PC-9 (cell line): ENCODE measurements around the gene CPN2. TPM values are rescaled to one million over a fixed set of nuclear protein-coding genes. Genes with fewer than 3 reads are reported as not detected.

ENCODE experiments used
- BruUV-seq: library from RNA; stranded (reverse); fragments of 400-500 nt; replicated peaks from 2 replicates; lab custom pipeline; 2021; lab: Mats Ljungman, UMichigan
- CTCF ChIA-PET: fragments of 300-600 bp; sonication (Branson Sonifier 250); formaldehyde crosslinking; loops from one replicate; lab custom pipeline; 2022; ENCODE audit warnings: antibody characterized with exemption; lab: Charles Lee
- POLR2A ChIA-PET: fragments of 300-600 bp; sonication (Branson Sonifier 250); formaldehyde crosslinking; loops from one replicate; lab custom pipeline; 2022; ENCODE audit warnings: antibody characterized with exemption; ENCODE audit not compliant: unreplicated experiment; lab: Charles Lee
- DNase-seq, 2 experiments: peaks; one replicate each; pipeline versions ENCODE4 v3.0.0 to v3.0.0-alpha.2; 2015 to 2022; ENCODE audit warnings: mixed read lengths in 1 of 2
- H2AFZ ChIP-seq: fragments of 200-600 bp; sonication (generic); 2 replicates; pipeline ENCODE4 v1.8.1; 2017; ENCODE audit warnings: antibody characterized with exemption
- H3F3A ChIP-seq: fragments of 200-600 bp; sonication (generic); 2 replicates; pipeline ENCODE4 v1.8.1; 2017; ENCODE audit warnings: antibody characterized with exemption, mild to moderate bottlenecking, low read depth; ENCODE audit not compliant: insufficient read depth
- H3K27ac ChIP-seq: fragments of 200-600 bp; sonication (generic); 2 replicates; pipeline ENCODE4 v1.6.1; 2016; ENCODE audit warnings: mixed run types
- H3K27me3 ChIP-seq: fragments of 200-600 bp; sonication (generic); 2 replicates; pipeline ENCODE4 v1.6.1; 2016; ENCODE audit warnings: low read depth, mixed run types; ENCODE audit not compliant: insufficient read depth
- H3K36me3 ChIP-seq: fragments of 200-600 bp; sonication (generic); 2 replicates; pipeline ENCODE4 v1.6.1; 2016; ENCODE audit warnings: low read depth, mixed run types
- H3K4me1 ChIP-seq: fragments of 200-600 bp; sonication (generic); replicated peaks from 2 replicates; pipeline ENCODE4 v1.6.1; 2016; ENCODE audit warnings: mixed run types; ENCODE audit not compliant: insufficient read depth
- H3K4me2 ChIP-seq: fragments of 200-600 bp; sonication (generic); 2 replicates; pipeline ENCODE4 v1.6.1; 2017; ENCODE audit warnings: mixed run types
- H3K4me3 ChIP-seq: fragments of 200-600 bp; sonication (generic); 2 replicates; pipeline ENCODE4 v1.6.1; 2016; ENCODE audit warnings: mixed run types
- H3K79me2 ChIP-seq: fragments of 200-600 bp; sonication (generic); 2 replicates; pipeline ENCODE4 v1.6.1; 2017; ENCODE audit warnings: low read depth, mixed run types
- H3K9me2 ChIP-seq: fragments of 200-600 bp; sonication (generic); 2 replicates; pipeline ENCODE4 v1.8.1; 2017; ENCODE audit warnings: mild to moderate bottlenecking; ENCODE audit not compliant: insufficient read depth
- H3K9me3 ChIP-seq: fragments of 200-600 bp; sonication (generic); 2 replicates; pipeline ENCODE4 v1.8.1; 2016; ENCODE audit warnings: low read depth; ENCODE audit not compliant: insufficient read depth
- H4K20me1 ChIP-seq: fragments of 200-600 bp; sonication (generic); 2 replicates; pipeline ENCODE4 v1.8.1; 2017; ENCODE audit not compliant: insufficient read depth
- CTCF ChIP-seq: fragments of 200-600 bp; sonication (generic); conservative IDR thresholded peaks from 2 replicates; pipeline ENCODE4 v1.6.1; 2017; ENCODE audit warnings: mixed run types, antibody characterized with exemption, mild to moderate bottlenecking, moderate library complexity
- EZH2 ChIP-seq: fragments of 200-600 bp; sonication (generic); IDR thresholded peaks from 2 replicates; pipeline ENCODE4 v1.8.0; 2017; ENCODE audit warnings: antibody characterized with exemption, low read depth
- intact Hi-C: fragments of 100-400 bp; cut with micrococcal nuclease; formaldehyde crosslinking; loops from one replicate; pipeline ENCODE4 v1.10.0; 2022; ENCODE audit not compliant: unreplicated experiment
- total RNA-seq: library from RNA; stranded (reverse); gene quantifications from 2 replicates; pipeline ENCODE4 v1.2.3, GENCODE V29; 2021

Gene CPN2
- total RNA-seq, 1 experiment from 2014 or later = not detected

- Histone ChIP-seq H3K36me3 (peaks cover 31% of the 10 kb centered on the region), H2AFZ (no peak overlapping the region), H3K9me2 (no peaks in the 10 kb centered on the region), H3F3A (peaks cover 35% of the 10 kb centered on the region), H3K4me1 (peaks cover 33% of the 10 kb centered on the region), H3K4me3 (peak overlapping the region; percentile 51; the same call in 1 of the 2 replicates), H3K4me2 (peak overlapping the region; percentile 80), H4K20me1 (no peaks in the 10 kb centered on the region), H3K27me3 (no peaks in the 10 kb centered on the region), H3K79me2 (peaks cover 29% of the 10 kb centered on the region), H3K27ac (peak overlapping the region; percentile 75; the same call in 1 of the 2 replicates), H3K9me3 (peaks cover 24% of the 10 kb centered on the region)
- TF ChIP-seq CTCF = no peak; the same call in 1 of the 2 replicates
- TF ChIP-seq EZH2 = no peak
- no TSS peak for BruUV-seq
- ChIA-PET POLR2A (interaction anchor here (0.5 to 1.4 kb wide), 10 partner anchors 70 to 1500 kb away, joined by 3 to 34 read pairs (median 6); no protein-coding TSS in a partner anchor), CTCF (interaction anchor here (0.6 to 2.1 kb wide), 20 partner anchors 15 to 746 kb away, joined by 3 to 23 read pairs (median 4); partner anchors contain the start of gene CPN2)
- no peak for DNase-seq
- intact Hi-C loops = loop anchor here (1.0 to 10.0 kb wide), 14 partner anchors 20 to 851 kb away; no protein-coding TSS in a partner anchor
These were observed 35.2 kb downstream of the CPN2 start for GRCh38 chr3:194315965-194316361.

GRCh38 chr3:194315088-194315964 lies 35.8 kb downstream of the CPN2 start:
- no TSS peak for BruUV-seq
- H3K4me1 ChIP-seq = peaks cover 27% of the 10 kb centered on the region
- peak overlapping the region; percentile 51 for H3K4me3 ChIP-seq
- H3K27ac ChIP-seq = peak overlapping the region; percentile 75
- peaks cover 25% of the 10 kb centered on the region for H3K36me3 ChIP-seq
- intact Hi-C loops = loop anchor here (1.0 to 10.0 kb wide), 14 partner anchors 19 to 851 kb away; no protein-coding TSS in a partner anchor
- H3K4me2 ChIP-seq = peak overlapping the region; percentile 80
- H2AFZ ChIP-seq = 0 out of 2 replicates have a peak overlapping the region, but pooled peaks have one; percentile 29
- H3K9me2 ChIP-seq = no peaks in the 10 kb centered on the region
- TF ChIP-seq EZH2 (no peak), CTCF (peak; percentile 99)
- H4K20me1 ChIP-seq = no peaks in the 10 kb centered on the region
- H3K79me2 ChIP-seq = peaks cover 22% of the 10 kb centered on the region
- H3K9me3 ChIP-seq = peaks cover 23% of the 10 kb centered on the region
- H3F3A ChIP-seq = peaks cover 29% of the 10 kb centered on the region
- ChIA-PET POLR2A (interaction anchor here (0.6 to 1.4 kb wide), 10 partner anchors 18 to 1500 kb away, joined by 3 to 34 read pairs (median 4); no protein-coding TSS in a partner anchor), CTCF (interaction anchor here (0.6 to 2.1 kb wide), 21 partner anchors 35 to 747 kb away, joined by 3 to 23 read pairs (median 5); partner anchors contain the start of gene CPN2)
- no peaks in the 10 kb centered on the region for H3K27me3 ChIP-seq
- peak; percentile 91 to 97 for DNase-seq

- POLR2A ChIA-PET = interaction anchor here (1.0 to 1.1 kb wide), 2 partner anchors 17 to 312 kb away, joined by 3 to 4 read pairs; no protein-coding TSS in a partner anchor
- Histone ChIP-seq H3K9me3 (peaks cover 15% of the 10 kb centered on the region), H3K4me1 (peaks cover 19% of the 10 kb centered on the region), H4K20me1 (no peaks in the 10 kb centered on the region), H3K36me3 (peaks cover 17% of the 10 kb centered on the region), H3K79me2 (peaks cover 14% of the 10 kb centered on the region), H2AFZ (no peak overlapping the region), H3F3A (peaks cover 23% of the 10 kb centered on the region), H3K27me3 (no peaks in the 10 kb centered on the region), H3K9me2 (no peaks in the 10 kb centered on the region), H3K4me2 (peak overlapping the region; percentile 80), H3K27ac (peak overlapping the region; percentile 75), H3K4me3 (peak overlapping the region; percentile 51; the same call in 1 of the 2 replicates)
- CTCF ChIA-PET = interaction anchor here (0.6 to 2.1 kb wide), 5 partner anchors 44 to 649 kb away, joined by 3 to 18 read pairs (median 14); no protein-coding TSS in a partner anchor
- intact Hi-C loops = loop anchor here (1.0 to 10.0 kb wide), 14 partner anchors 18 to 850 kb away; no protein-coding TSS in a partner anchor
- TF ChIP-seq EZH2 (no peak), CTCF (no peak)
- DNase-seq = peak; percentile 25 to 42
- BruUV-seq = no TSS peak
These were observed 36.6 kb downstream of the CPN2 start for GRCh38 chr3:194314388-194315068.
